K562 (cell line): ENCODE results near the gene SLC11A1. TPM values are rescaled to one million over a fixed set of nuclear protein-coding genes. Genes with fewer than 3 reads are reported as not detected.
A peak's percentile ranks its signal among the peaks of the same experiment; 100 is the strongest.

ENCODE experiments used
- ATAC-seq: fragments of 200-7000 bp; cut with Tn5 transposase; 3 replicates; pipeline ENCODE4 v1.9.1; 2020; ENCODE audit warnings: moderate library complexity
- BruUV-seq: library from RNA; stranded (reverse); fragments of 400-500 nt; replicated peaks from 2 replicates; lab custom pipeline; 2021; lab: Mats Ljungman, UMichigan
- CTCF ChIA-PET: fragments of 300-600 bp; formaldehyde crosslinking; extraction: SDS; loops from one replicate; lab custom pipeline; 2021; ENCODE audit warnings: low intra/inter-chr PET ratio; lab: Yijun Ruan, JAX
- POLR2A ChIA-PET: fragments of 300-600, 350-650 bp; sonication (Branson Sonifier 250); formaldehyde crosslinking; extraction: SDS; loops from one replicate; lab custom pipeline; 2021; ENCODE audit warnings: antibody characterized with exemption, inconsistent platforms; lab: Yijun Ruan, JAX
- DNase-seq, 4 experiments: peaks; one replicate each; pipeline versions ENCODE4 v3.0.0 to v3.0.0-alpha.2; 2011 to 2018; ENCODE audit warnings: low spot score in 3 of 4, mixed read lengths in 3 of 4; ENCODE audit errors: extremely low read depth in 1 of 4
- FAIRE-seq: peaks from 2 replicates; lab custom pipeline; 2011; peaks lifted over from hg19 to GRCh38; lab: Jason Lieb, UNC
- H2AFZ ChIP-seq: 2 replicates; pipeline ENCODE4 v1.6.0; 2011; ENCODE audit warnings: low read depth, low read length, control low read depth, inconsistent platforms
- H3K27ac ChIP-seq: fragments of 200-600 bp; 3 replicates; pipeline ENCODE4 v1.8.0; 2011; ENCODE audit warnings: low read depth, mild to moderate bottlenecking, control low read depth, inconsistent platforms, low read length, moderate library complexity, mixed read lengths; ENCODE audit errors: extremely low read depth
- H3K27me3 ChIP-seq, 2 experiments: fragments of 300-600 bp in 1 of 2; 2 replicates in 1 of 2; 3 replicates in 1 of 2; pipeline versions ENCODE4 v1.6.0 to v1.8.0; 2011; ENCODE audit warnings: inconsistent platforms in 2 of 2, low read length in 2 of 2, mild to moderate bottlenecking in 1 of 2, mixed read lengths in 1 of 2, moderate library complexity in 1 of 2; ENCODE audit not compliant: control insufficient read depth in 2 of 2, insufficient read depth in 2 of 2
- H3K36me3 ChIP-seq: fragments of 300-600 bp; 3 replicates; pipeline ENCODE4 v1.8.0; 2011; ENCODE audit warnings: mild to moderate bottlenecking, low read length, inconsistent platforms; ENCODE audit not compliant: control insufficient read depth, insufficient read depth
- H3K4me1 ChIP-seq, 2 experiments: fragments of 200-600 bp in 1 of 2; replicated peaks in 1 of 2; 2 replicates in 1 of 2; 3 replicates in 1 of 2; pipeline versions ENCODE4 v1.5.1 to v1.8.0; 2011; ENCODE audit warnings: inconsistent platforms in 2 of 2, low read length in 2 of 2, mild to moderate bottlenecking in 1 of 2, mixed read lengths in 1 of 2, moderate library complexity in 1 of 2; ENCODE audit not compliant: control insufficient read depth in 2 of 2, insufficient read depth in 2 of 2
- H3K4me2 ChIP-seq: 2 replicates; pipeline ENCODE4 v1.6.1; 2011; ENCODE audit warnings: low read length, control low read depth, inconsistent platforms, mixed read lengths; ENCODE audit not compliant: insufficient read depth
- H3K4me3 ChIP-seq: fragments of 200-600 bp; sonication (generic), shearing (Covaris generic); 2 replicates; pipeline ENCODE4 v1.5.1; 2016; ENCODE audit warnings: control low read depth, inconsistent platforms
- H3K79me2 ChIP-seq: fragments of 200-600 bp; 3 replicates; pipeline ENCODE4 v1.8.0; 2011; ENCODE audit warnings: low read length, inconsistent platforms; ENCODE audit not compliant: control insufficient read depth, insufficient read depth
- H3K9ac ChIP-seq, 2 experiments: 2 replicates each; pipeline versions ENCODE4 v1.6.0 to v1.6.1; 2011; ENCODE audit warnings: low read depth in 2 of 2, low read length in 2 of 2, control low read depth in 1 of 2, inconsistent platforms in 1 of 2, mild to moderate bottlenecking in 1 of 2, mixed read lengths in 1 of 2; ENCODE audit not compliant: insufficient read depth in 1 of 2
- H3K9me1 ChIP-seq: one replicate; pipeline ENCODE4 v1.6.0; 2011; ENCODE audit warnings: inconsistent platforms, mild to moderate bottlenecking, low read length, moderate library complexity; ENCODE audit not compliant: control insufficient read depth, insufficient read depth
- H3K9me3 ChIP-seq: replicated peaks from 2 replicates; pipeline ENCODE4 v1.5.1; 2011; ENCODE audit warnings: low read depth, low read length, inconsistent platforms; ENCODE audit not compliant: control insufficient read depth, insufficient read depth
- H4K20me1 ChIP-seq: replicated peaks from 2 replicates; pipeline ENCODE4 v1.6.1; 2011; ENCODE audit warnings: low read length, inconsistent platforms, mixed read lengths; ENCODE audit not compliant: control insufficient read depth, insufficient read depth
- CTCFL ChIP-seq: IDR thresholded peaks from 2 replicates; pipeline ENCODE4 v1.6.1; 2011; ENCODE audit warnings: borderline replicate concordance, low read depth, mild to moderate bottlenecking, moderate library complexity, low read length; ENCODE audit not compliant: insufficient read depth, poor library complexity, severe bottlenecking
- ETV5 ChIP-seq: sonication (generic); formaldehyde crosslinking; IDR thresholded peaks from 2 replicates; pipeline ENCODE4 v1.4.0; 2020; ENCODE audit warnings: low read depth, mild to moderate bottlenecking, missing genetic modification reagents
- KLF1 ChIP-seq: fragments of 450-650 bp; IDR thresholded peaks from 2 replicates; pipeline ENCODE4 v1.6.1; 2016; ENCODE audit warnings: missing genetic modification characterization, missing compliant biosample characterization
- MCM2 ChIP-seq: fragments of 450-650 bp; IDR thresholded peaks from 2 replicates; pipeline ENCODE4 v1.6.1; 2017; ENCODE audit warnings: low read depth, mild to moderate bottlenecking
- POLR2A ChIP-seq: fragments of 450-650 bp; conservative IDR thresholded peaks from 2 replicates; pipeline ENCODE4 v1.6.1; 2016
- SMARCA4 ChIP-seq: fragments of 450-650 bp; IDR thresholded peaks from 2 replicates; pipeline ENCODE4 v1.6.1; 2016
- ZFP30 ChIP-seq: fragments of 250-450 bp; sonication (Bioruptor Pico); IDR thresholded peaks from 2 replicates; pipeline ENCODE4 v1.8.0; 2022; ENCODE audit warnings: moderate library complexity, mild to moderate bottlenecking, inconsistent platforms, borderline replicate concordance
- ZNF316 ChIP-seq: fragments of 450-650 bp; IDR thresholded peaks from 2 replicates; pipeline ENCODE4 v1.6.1; 2016
- WGBS: fragments of 100-300 bp; shearing (Covaris generic); methylation state at CpG from one replicate; pipeline ENCODE4 v1.1.6; 2016; ENCODE audit warnings: low coverage, mixed read lengths; ENCODE audit not compliant: insufficient coverage; ENCODE audit errors: missing lambda C conversion rate; 5-methylcytosine and 5-hydroxymethylcytosine counted together
- in situ Hi-C: fragments of 300-500 bp; cut with MboI; formaldehyde crosslinking; loops from 4 replicates; pipeline ENCODE4 v1.15.0; 2018; ENCODE audit warnings: inconsistent platforms, mixed read lengths
- intact Hi-C: fragments of 100-400 bp; cut with micrococcal nuclease; formaldehyde crosslinking; loops from 2 replicates; pipeline ENCODE4 v1.14.2; 2022
- polyA plus RNA-seq, 8 experiments: library from polyadenylated mRNA; depleted of rRNA in 4 of 8; stranded (reverse) in 5 of 8; unstranded in 3 of 8; fragments of >200 nt; fragmentation: Nextera tagmentation in 2 of 8; fragmentation: Illumina TruSeq in 1 of 8; extraction: Ambion mirVana in 2 of 8; extraction: Trizol in 1 of 8; gene quantifications; 2 replicates each; pipeline versions ENCODE4 v1.2.1 to v1.2.3, GENCODE V29; 2011 to 2014; ENCODE audit warnings: inconsistent platforms in 1 of 8, missing spikeins in 1 of 8
- total RNA-seq, 7 experiments: library from RNA; depleted of rRNA in 6 of 7; stranded (reverse); fragments of >200 nt in 6 of 7; fragmentation: Illumina TruSeq in 2 of 7; extraction: Trizol in 2 of 7; gene quantifications; 2 replicates each; pipeline versions ENCODE4 v1.2.1 to v1.2.3, GENCODE V29; 2011 to 2021; ENCODE audit warnings: low replicate concordance in 1 of 7
- TF ChIP-seq, protein P1 (sequence below): fragments of 450-650 bp; formaldehyde crosslinking; IDR thresholded peaks from 2 replicates; pipeline ENCODE4 v1.4.0; 2020; ENCODE audit warnings: mild to moderate bottlenecking, moderate library complexity

The SLC11A1 gene
- total and polyA plus RNA-seq, 9 of the 15 experiments (the other 6 are each of a cell fraction or from before 2014, with no cell fraction given): 0.35 to 1.6 (median 0.65) TPM

DNA sequence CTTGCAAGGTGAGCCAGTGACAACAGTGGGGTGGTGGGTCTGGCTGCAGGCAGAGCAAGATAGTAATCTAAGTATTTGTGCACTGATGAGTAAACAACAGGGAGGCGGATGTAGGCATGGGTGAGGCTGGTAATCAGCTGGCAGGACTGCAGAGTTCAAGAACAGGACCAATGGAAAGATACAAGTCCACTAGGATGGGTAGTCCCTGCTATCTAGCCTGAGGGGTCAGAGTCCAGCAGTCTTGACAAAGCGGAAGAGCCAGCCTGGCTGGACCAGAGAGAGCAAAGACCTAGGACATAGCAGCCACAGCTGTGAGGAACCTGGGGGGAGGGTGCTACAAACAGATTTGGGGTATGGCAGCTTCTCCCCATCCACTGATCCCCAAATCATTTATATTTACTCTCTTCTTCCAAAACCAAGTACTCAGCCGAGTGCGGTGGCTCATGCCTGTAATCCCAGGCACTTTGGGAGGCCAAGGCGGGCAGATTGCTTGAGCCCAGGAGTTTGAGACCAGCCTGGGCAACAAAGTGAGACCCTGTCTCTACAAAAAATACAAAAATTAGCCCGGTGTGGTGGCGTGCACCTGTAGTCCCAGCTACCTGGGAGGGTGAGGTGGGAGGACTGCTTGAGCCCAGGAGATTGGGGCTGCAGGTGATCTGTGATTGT, 62.8 kb downstream of the SLC11A1 start:
- H3K9me1 ChIP-seq: no peaks in the 10 kb centered on the region
- peak overlapping the region in 1 of 2 experiments; percentile 13; a peak in 1 of 4 replicates for H3K9ac ChIP-seq
- POLR2A ChIA-PET: no interaction called here
- H3K79me2 ChIP-seq: no peaks in the 10 kb centered on the region
- no peak overlapping the region for H3K4me3 ChIP-seq
- WGBS: 96% methylated on average over 5 of the region's 7 CpGs
- H3K4me1 ChIP-seq: no peaks in the 10 kb centered on the region; a peak in 2 of 5 replicates
- H3K36me3 ChIP-seq: peaks cover 7% of the 10 kb centered on the region; the same call in 2 of the 3 replicates
- no TSS peak for BruUV-seq
- CTCF ChIA-PET: no interaction called here
- no peak overlapping the region for H2AFZ ChIP-seq
- H3K27me3 ChIP-seq: no peaks in the 10 kb centered on the region
- in situ Hi-C loops (no loop called here), intact Hi-C loops (no loop called here)
- H4K20me1 ChIP-seq: no peaks in the 10 kb centered on the region
- TF ChIP-seq ZNF316: no peak
- no peak for TF ChIP-seq ZFP30
- no peak for TF ChIP-seq KLF1 (tag)
- TF ChIP-seq CTCFL: no peak
- TF ChIP-seq, protein P1, sequence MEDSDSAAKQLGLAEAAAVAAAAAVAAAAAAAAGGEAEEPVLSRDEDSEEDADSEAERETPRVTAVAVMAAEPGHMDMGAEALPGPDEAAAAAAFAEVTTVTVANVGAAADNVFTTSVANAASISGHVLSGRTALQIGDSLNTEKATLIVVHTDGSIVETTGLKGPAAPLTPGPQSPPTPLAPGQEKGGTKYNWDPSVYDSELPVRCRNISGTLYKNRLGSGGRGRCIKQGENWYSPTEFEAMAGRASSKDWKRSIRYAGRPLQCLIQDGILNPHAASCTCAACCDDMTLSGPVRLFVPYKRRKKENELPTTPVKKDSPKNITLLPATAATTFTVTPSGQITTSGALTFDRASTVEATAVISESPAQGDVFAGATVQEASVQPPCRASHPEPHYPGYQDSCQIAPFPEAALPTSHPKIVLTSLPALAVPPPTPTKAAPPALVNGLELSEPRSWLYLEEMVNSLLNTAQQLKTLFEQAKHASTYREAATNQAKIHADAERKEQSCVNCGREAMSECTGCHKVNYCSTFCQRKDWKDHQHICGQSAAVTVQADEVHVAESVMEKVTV (CRISPR knock-in tag): no peak
- TF ChIP-seq SMARCA4: no peak
- TF ChIP-seq ETV5 (CRISPR knock-in tag): no peak
- TF ChIP-seq POLR2A: no peak
- TF ChIP-seq MCM2: no peak
- no peak overlapping the region for H3K27ac ChIP-seq
- no peaks in the 10 kb centered on the region for H3K9me3 ChIP-seq
- ATAC-seq: no peak
- no peak for FAIRE-seq
- H3K4me2 ChIP-seq: no peak overlapping the region
- DNase-seq: no peak
